HG03575 (cell line): ENCODE measurements around the gene TBCCD1.

Source experiments
- ATAC-seq: cut with Tn5 transposase; IDR thresholded peaks from one replicate; pipeline ENCODE4 v1.9.1; 2021; ENCODE audit not compliant: unreplicated experiment, insufficient number of reproducible peaks, low FRiP score; ENCODE audit errors: extremely low read depth

TBCCD1 gene, protein sequence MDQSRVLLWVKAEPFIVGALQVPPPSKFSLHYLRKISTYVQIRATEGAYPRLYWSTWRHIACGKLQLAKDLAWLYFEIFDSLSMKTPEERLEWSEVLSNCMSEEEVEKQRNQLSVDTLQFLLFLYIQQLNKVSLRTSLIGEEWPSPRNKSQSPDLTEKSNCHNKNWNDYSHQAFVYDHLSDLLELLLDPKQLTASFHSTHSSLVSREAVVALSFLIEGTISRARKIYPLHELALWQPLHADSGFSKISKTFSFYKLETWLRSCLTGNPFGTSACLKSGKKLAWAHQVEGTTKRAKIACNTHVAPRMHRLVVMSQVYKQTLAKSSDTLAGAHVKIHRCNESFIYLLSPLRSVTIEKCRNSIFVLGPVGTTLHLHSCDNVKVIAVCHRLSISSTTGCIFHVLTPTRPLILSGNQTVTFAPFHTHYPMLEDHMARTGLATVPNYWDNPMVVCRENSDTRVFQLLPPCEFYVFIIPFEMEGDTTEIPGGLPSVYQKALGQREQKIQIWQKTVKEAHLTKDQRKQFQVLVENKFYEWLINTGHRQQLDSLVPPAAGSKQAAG

DNA sequence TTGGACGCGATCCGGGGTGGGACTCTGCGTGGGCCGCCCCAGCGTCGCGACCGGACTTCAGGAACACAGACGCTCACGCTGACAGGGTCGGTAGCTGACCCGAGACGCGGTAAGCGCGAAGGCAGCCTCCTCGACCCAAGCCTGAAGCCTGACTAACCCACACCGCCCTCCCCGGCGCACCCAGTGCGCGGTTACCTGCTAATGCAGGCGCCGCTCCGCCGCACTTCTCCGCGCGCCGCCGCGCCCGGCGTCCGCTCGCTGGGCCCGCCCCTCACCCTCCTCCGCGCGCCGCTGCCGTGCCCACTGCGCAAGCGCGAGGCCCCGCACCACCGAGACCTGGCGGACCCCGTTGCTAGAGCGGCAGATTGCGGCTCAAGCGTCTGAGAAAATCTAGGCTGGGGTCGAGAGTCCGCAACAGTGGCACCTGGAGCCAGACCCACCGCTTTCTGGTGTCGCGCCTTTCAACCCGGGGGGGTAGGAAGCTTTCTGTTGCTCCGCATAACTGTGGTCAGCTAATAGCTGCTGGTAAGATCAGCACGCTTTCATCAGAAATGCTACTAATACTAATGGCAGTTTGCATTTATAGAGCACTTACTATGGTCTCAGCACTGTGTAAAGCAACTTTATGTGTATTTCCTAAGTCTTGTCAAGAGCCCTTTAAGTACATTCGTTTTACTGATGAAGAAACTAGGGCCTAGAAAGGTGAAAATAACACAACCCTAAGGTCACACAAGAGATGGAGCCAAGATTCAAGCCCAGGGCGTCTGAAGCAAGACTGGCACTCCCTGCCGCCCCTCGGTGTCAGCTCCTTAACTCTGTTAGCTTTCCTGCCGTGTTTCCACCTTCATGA lies at the start of gene TBCCD1:
TBCCD1 (minus strand) TSS at position 268 of the 850 bp plus-strand sequence. CDS start 3,010 bp downstream, outside the sequence.
- no peak for ATAC-seq

DNA sequence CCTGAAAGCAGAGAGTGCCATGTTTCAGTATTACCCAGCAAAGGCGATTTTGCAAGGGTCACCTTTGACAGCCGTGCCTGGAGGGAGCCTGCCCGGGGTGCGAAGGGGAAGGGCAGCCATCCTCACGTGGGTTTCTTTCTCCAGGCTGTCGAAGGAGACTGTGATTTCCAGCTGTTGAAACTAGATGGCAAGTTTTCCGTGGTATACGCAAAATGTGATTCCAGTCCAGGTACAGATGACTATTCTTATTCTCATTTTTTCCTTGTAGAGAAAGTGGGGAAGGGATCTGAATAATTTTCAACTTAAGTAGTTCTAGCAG lies 49.1 kb upstream of the TBCCD1 start:
- ATAC-seq = no peak

DNA sequence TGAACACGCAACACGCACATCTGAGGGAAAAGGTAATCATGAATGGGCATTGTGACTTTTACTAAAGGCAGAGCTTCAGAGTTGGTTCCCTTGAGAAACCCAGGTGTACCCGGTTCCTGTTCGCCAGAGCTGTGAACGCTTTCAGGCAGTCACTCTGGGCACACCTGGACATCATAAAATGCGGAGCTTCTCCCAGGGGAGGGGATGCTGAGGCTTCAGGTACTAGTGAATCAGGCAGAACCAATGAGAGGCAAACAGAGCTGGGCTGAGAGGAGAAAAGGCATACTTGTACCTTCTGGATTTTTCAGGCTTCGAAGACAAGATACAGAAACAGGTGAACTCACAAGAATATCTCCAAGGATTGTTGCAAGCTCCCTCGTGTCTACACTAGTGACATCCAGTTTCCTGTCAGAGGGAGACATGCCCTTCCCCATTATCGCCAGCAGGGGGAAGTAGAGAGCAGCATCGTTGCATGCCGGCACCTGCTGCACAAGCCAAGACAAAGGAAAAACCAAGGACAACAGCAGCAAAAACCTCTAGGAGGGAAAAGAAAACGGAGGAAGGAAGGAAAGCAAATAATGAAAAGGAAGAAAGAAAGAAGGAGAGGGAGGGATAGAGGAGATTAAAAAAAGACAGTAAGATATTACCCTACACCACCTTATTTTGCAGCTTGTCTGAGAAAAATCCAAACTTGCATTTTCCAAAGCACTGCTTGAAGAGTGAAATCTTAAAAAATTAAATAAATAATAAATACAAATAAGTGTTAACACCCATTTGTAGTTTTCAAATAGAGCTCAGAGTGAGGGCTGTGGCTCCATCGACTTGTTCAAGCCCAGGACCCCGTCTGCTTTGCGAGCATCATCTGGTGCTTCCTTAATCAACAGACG lies 47.7 kb upstream of the TBCCD1 start:
- ATAC-seq = no peak

DNA sequence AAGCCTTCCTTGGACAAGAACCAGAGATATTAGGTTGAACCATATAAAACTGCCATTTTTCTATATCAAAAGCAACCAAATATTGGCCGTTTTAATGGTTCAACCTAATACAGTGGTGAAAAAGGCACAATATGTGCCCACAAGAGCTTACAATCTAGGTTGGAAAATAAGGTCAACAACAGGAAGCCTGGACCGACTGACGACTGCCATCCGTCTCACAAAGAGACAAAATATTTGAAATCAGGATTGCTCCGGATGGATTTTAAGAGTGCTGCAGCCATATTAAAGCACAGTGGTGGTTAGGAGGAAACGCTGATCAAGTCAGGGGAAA lies 47.1 kb upstream of the TBCCD1 start:
- no peak for ATAC-seq

DNA sequence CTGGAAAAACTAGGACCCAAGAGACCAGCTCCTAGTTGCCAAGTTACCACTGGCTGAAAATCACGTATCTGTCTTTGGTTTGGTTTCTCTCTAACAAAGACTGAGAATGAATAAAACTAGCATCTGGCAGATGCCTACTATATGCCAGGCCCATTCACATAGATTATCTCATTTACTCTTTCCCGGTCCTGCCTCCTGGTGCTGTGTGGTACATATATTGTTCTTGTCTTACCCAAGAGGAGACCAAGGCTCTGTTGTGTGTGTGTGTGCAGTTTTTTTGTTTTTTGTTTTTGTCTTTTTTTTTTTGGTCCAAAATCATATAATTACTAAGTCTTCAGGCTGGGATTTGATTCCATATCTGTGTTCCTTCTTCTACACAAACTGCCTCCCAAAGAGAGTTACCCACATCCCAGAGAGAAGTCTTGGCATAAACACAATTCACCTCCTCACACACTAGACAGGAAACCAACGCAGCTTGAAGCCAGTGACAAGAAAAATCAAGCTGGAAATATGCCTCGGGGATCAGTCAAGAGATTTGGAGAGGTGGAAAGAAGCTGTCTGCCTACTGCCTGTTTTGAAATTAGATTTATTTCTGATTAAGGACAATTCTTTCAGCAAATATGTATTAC lies 46.6 kb upstream of the TBCCD1 start:
- no peak for ATAC-seq

DNA sequence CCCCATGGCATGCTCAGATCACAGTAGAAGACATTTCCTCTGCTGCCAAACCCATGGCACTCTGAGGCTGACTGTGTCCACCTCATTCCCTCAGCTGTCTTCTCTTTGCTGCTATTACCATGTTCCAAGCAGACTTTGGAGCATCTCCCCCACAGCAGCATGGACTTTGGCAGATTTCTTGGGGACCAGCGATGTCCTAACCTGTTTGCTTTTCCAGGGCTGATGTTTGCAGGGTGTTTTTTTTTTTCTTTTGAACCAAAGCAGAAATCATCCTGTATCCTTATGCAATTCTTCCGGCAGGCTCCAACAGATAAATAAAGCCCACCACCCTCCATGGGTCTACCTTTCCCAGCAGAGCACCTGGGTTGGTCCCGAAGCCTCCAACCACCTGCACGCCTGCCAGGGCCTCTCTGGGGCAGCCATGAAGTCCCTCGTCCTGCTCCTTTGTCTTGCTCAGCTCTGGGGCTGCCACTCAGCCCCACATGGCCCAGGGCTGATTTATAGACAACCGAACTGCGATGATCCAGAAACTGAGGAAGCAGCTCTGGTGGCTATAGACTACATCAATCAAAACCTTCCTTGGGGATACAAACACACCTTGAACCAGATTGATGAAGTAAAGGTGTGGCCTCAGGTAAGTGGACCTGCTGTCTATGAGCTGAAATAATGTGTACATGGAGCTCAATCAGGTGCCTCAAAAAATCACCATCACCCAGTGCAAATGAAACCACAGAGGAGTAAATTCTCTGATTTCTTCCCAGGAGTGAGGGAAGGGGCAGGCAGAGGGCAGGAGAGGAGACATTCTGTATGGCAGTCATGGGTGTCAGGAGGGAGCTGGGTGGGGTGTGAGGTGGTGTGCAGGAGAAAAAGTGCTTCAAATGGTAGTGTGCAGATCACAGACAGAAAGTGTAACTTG lies 45.8 kb upstream of the TBCCD1 start, which contains the start of gene AHSG:
AHSG (plus strand) TSS at position 340 of the 916 bp plus-strand sequence; CDS start at position 422, 82 bp downstream.
- no peak for ATAC-seq

DNA sequence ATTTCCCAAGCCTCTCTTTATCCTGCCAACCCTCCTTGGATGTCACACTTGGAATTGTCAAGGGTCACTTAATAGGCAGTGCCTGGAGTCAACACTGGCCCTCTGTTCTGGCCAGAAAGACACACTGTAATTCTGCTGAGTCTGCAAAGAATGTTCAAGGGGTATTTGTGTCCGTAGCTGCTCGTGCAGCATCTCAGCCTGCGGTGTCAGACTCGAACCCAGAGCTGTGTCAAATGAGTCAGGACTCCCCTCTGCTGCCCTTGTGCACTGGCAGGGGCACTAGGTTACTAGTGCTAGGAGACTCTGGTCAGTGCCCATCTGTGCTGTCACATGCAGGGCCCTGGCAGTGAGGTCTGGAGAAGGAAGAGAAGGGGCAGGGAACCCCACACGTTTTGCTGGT lies 44.9 kb upstream of the TBCCD1 start:
- no peak for ATAC-seq

DNA sequence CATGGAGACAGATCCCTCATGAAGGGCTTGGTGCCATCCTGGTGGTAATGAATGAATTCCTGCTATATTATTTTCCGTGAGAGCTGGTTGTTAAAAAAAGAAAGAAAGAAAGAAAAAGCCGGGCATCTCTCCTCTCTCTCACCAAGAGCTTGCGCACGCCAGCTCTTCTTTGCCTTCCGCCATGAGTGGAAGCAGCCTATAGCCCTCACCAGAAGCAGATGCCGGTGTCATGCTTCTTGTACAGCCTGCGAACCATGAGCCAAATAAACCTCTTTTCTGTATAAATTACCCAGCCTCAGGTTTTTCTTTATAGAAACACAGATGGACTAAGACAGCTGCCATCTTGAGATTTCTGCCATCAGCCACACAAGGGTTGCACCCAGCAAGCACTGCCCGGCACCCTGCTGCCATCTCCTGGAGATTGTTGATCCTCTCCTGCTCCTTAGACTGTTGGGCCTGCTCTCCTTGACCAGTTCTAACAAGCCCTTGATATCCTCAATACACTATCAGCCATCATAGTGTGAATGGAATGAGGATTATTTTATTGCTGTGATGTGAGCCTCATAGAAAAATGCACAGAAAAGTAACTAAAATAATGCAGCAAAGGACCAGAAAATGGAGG lies 42.2 kb upstream of the TBCCD1 start:
- ATAC-seq = no peak

DNA sequence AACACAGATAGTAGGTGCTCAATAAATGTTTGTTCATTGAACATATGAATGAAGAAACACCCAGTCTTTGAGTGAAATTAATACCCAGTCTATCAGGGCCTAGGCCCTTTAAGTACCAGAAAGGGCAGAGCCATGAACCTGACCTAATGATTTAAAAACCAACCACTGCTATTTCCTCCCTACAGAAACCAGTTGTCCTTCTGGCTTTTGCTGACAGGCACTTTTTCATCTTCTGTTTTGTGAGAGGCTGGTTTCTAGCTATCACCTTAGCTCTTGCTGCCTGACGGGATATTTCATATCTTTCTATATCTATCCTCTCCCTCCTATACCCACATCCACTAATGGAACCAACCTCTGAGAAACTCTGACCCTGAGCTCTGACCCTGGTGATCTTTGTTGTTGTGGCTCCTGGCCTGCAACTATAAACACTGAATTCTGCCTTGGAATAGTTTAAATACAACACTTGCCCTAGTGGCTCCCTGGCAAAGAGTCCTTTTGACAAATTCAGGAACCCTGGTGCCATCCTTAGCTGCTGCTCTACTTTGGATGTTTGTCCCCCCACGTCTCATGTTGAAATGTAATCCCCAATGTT lies 41.6 kb upstream of the TBCCD1 start:
- ATAC-seq = no peak

DNA sequence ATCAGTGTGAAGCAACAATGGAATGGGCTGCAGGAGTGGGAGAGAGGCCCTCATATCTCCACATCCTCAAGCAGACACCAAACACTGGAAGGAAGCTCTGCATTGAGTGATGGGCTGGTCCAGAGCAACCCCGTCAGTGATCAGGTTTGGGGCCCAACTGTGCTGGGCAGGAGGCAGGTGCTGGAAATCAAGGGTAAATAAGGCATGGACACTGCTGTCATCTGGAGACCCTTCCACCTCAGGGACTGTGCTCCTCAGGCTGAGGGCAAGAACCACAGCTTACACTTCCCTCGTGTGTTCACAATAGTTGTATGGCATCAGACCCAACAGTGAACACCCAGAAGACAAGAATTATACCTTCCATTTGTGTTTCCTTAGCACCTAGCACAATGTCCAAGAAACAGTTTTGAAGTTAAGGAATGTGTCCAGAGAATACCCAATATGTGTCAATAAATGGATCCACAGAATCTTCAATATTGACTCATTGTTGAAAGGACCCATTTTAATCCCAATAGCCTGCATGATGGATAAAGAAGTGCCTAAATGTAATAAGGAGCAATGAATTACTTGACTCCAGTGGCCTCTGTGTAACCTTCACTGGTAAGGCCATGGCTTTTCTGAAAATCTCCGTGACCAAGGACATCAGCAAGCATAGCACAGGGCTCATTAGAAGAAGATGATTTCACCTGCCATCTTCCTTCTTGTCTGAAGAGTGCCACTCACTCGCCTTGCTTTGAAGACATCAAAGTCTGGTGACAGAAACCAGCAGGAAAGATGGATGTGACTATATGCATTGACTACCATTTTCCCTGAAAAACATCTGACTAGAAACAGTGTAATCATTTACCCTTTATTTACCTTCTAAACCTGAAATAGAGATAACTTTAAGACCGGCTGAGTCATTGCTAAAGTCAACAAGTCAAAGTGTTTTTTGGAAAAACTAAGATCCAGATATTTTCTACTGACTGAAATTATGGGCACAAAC lies 38.7 kb upstream of the TBCCD1 start:
- no peak for ATAC-seq

DNA sequence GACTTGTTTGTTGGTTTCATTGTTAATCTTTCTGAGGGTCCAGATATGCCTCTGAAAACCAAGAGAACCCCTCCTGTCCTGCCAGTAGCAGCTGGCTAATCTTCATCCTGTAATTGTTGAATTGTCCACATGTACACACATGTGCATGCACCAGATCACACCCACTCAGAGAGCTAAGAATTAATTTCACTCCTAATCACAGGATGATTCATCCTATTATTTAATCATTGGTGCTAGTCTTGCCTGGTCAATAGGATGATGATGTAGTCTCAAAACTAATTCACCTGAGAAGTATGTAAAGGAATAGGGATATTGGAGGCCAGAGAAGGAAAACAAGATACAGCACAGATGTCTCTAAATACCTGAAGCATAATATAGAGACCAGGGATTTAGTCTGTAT lies 37.9 kb upstream of the TBCCD1 start:
- ATAC-seq = no peak

DNA sequence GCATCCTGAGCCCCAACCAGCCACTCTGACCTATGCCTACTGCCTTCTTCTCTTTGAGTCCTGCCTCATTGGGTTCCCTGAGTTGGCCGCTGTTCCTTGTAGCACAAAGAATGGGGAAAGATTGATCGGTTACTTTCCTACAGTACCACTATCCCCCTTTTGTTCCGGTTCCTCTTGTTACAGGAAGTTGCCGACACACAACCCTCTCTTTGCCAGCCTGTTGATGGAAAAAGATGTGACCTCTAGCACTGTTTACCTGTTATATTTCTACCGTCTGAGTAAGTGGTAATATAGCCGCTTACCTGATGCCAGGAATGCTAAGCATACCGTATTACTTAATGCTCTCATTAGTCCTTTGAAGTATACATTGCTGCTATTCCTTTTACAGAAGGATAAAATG lies 36.0 kb upstream of the TBCCD1 start:
- no peak for ATAC-seq

DNA sequence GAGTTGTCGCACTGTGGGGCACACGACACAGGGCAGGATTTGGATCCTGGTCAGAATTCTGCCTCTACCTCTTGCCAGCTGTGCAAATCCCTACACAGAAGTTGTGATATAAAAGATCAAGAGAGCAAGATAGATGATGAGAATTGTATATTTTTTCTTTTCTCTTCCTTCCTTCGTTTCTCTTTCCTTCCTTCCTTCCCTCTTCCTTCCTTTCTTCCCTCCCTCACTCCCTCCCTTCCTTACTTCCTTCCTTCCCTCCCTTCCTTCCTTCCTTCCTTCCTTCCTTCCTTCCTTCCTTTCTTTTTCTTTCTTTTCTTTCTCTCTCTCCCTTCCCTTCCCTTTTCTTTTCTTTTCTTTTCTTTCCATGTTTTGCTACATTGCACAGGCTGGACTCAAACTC lies 33.8 kb upstream of the TBCCD1 start:
- no peak for ATAC-seq

DNA sequence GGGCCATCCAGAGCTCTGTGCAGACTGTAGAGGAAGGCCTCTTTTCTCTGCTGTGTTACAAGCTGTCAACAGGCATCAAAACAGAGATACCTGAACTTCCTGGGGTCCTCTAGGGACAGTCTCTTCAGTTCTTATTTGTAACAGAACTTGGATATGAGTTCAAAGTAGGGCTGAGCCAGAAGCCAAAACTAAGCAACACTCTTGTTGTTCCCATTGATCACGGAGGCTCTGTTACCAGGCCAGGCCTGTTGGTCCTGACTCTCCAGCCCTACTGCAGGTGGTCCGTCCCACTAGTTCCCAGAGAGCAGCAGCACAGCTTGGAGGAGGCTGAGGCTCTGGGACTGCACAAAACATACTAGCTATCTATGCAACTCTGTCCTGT lies 32.6 kb upstream of the TBCCD1 start:
- ATAC-seq = no peak

DNA sequence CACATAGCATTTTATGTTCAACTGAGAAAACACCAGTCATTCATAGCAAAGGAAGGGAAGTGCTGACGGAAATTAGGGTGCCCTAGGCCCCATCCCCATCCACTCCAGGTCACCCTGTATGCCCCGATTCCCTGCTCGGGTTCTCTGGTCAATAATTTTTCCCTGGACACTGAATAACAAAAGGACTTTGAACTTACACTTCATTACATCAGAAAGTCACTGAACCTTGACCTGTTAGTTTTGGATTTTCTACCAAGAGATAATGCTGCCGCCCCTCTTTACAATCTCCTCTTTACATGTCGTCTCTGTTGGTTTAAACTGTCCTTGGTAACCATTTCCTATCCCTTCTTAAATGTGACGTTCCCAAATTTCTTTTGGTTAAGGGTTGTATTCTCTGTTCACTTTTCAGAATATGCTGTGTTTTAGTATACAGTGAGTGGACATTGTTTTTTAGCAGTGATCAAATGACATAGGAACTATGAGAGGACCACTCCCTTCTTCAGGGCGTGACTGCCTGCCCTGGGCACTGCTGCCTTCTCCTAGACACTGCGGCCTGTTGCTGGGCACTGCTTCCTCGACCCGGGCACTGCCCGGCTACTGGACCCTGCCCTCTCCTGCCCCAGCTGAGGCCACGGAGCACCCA lies 32.1 kb upstream of the TBCCD1 start:
- ATAC-seq = no peak

DNA sequence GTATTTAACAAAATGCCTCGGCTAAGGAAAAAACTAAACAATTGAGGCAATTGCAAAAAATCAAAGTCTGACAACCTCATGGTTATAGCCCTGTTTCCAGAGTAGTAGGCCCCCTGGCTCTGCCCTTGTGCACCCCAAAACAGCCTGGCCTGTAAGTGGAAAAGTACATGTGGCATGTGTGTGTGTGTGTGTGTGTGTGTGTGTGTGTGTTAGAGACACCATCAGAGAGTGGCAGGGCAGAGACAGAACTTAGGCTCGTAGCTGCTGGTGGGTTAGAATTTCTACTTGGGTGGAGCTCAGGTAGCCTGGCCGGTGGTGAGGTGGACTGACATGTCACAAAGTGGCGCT lies 31.6 kb upstream of the TBCCD1 start:
- ATAC-seq = no peak
